H9 (cell line): ENCODE data around the gene ONECUT3. TPM values are rescaled to one million over a fixed set of nuclear protein-coding genes. Genes with fewer than 3 reads are reported as not detected.

Experiments
- DNase-seq: peaks from one replicate; pipeline ENCODE4 v3.0.0-alpha.2; 2017
- H2AFZ ChIP-seq: one replicate; pipeline ENCODE4 v1.6.1; 2013; ENCODE audit warnings: mild to moderate bottlenecking, low read length, control low read depth, moderate library complexity
- H2AK5ac ChIP-seq: 2 replicates; pipeline ENCODE4 v1.6.1; 2013; ENCODE audit warnings: low read length, control low read depth, mixed read lengths; ENCODE audit not compliant: insufficient read length
- H2BK120ac ChIP-seq: one replicate; pipeline ENCODE4 v1.6.1; 2013; ENCODE audit warnings: low read depth, mild to moderate bottlenecking, low read length, control low read depth, inconsistent platforms; ENCODE audit not compliant: poor library complexity, severe bottlenecking
- H2BK12ac ChIP-seq: 2 replicates; pipeline ENCODE4 v1.6.1; 2013; ENCODE audit warnings: low read length, control low read depth, mixed read lengths, low read depth; ENCODE audit not compliant: insufficient read length
- H2BK15ac ChIP-seq: 2 replicates; pipeline ENCODE4 v1.6.1; 2013; ENCODE audit warnings: low read depth, low read length, control low read depth
- H2BK20ac ChIP-seq: one replicate; pipeline ENCODE4 v1.6.1; 2013; ENCODE audit warnings: low read depth, mild to moderate bottlenecking, low read length, control low read depth, inconsistent platforms; ENCODE audit not compliant: poor library complexity, severe bottlenecking
- H2BK5ac ChIP-seq: 2 replicates; pipeline ENCODE4 v1.6.1; 2013; ENCODE audit warnings: low read length, control low read depth, mixed read lengths; ENCODE audit not compliant: insufficient read length
- H3K14ac ChIP-seq: 2 replicates; pipeline ENCODE4 v1.6.1; 2013; ENCODE audit warnings: low read length, control low read depth; ENCODE audit not compliant: insufficient read depth
- H3K18ac ChIP-seq: 2 replicates; pipeline ENCODE4 v1.6.1; 2013; ENCODE audit warnings: low read depth, mild to moderate bottlenecking, mixed read lengths, low read length, control low read depth; ENCODE audit not compliant: insufficient read length
- H3K23ac ChIP-seq: 2 replicates; pipeline ENCODE4 v1.6.1; 2013; ENCODE audit warnings: low read length, control low read depth, mixed read lengths, low read depth; ENCODE audit not compliant: insufficient read length
- H3K23me2 ChIP-seq: 2 replicates; pipeline ENCODE4 v1.6.1; 2013; ENCODE audit warnings: low read depth, mild to moderate bottlenecking, mixed read lengths, low read length, control low read depth; ENCODE audit not compliant: insufficient read length, poor library complexity, severe bottlenecking
- H3K27ac ChIP-seq: 2 replicates; pipeline ENCODE4 v1.5.1; 2013; ENCODE audit warnings: low read length, control low read depth, mixed read lengths, low read depth; ENCODE audit not compliant: insufficient read length
- H3K27me3 ChIP-seq: 2 replicates; pipeline ENCODE4 v1.6.1; 2013; ENCODE audit warnings: low read length, control low read depth, inconsistent platforms; ENCODE audit not compliant: insufficient read depth
- H3K4ac ChIP-seq: 2 replicates; pipeline ENCODE4 v1.6.1; 2013; ENCODE audit warnings: low read depth, mild to moderate bottlenecking, control low read depth, inconsistent platforms, low read length, moderate library complexity
- H3K4me1 ChIP-seq: 2 replicates; pipeline ENCODE4 v1.6.1; 2013; ENCODE audit warnings: low read length, control low read depth, inconsistent platforms; ENCODE audit not compliant: insufficient read depth
- H3K4me2 ChIP-seq: 2 replicates; pipeline ENCODE4 v1.6.1; 2013; ENCODE audit warnings: low read length, control low read depth, mixed read lengths; ENCODE audit not compliant: insufficient read length, insufficient read depth
- H3K56ac ChIP-seq: 2 replicates; pipeline ENCODE4 v1.6.1; 2013; ENCODE audit warnings: low read depth, mild to moderate bottlenecking, mixed read lengths, low read length, control low read depth; ENCODE audit not compliant: insufficient read length
- H3K79me1 ChIP-seq: 2 replicates; pipeline ENCODE4 v1.6.1; 2013; ENCODE audit warnings: low read depth, mild to moderate bottlenecking, moderate library complexity, low read length, control low read depth, inconsistent platforms; ENCODE audit not compliant: insufficient read depth, poor library complexity, severe bottlenecking
- H3K79me2 ChIP-seq: 2 replicates; pipeline ENCODE4 v1.6.1; 2013; ENCODE audit warnings: low read length, control low read depth, inconsistent platforms; ENCODE audit not compliant: insufficient read depth
- H3K9ac ChIP-seq: 2 replicates; pipeline ENCODE4 v1.6.1; 2013; ENCODE audit warnings: low read length, control low read depth, mixed read lengths; ENCODE audit not compliant: insufficient read length; ENCODE audit errors: extremely low read depth
- H3K9me3 ChIP-seq: one replicate; pipeline ENCODE4 v1.6.1; 2013; ENCODE audit warnings: low read depth, low read length, inconsistent platforms; ENCODE audit not compliant: control insufficient read depth
- H3T11ph ChIP-seq: one replicate; pipeline ENCODE4 v1.6.1; 2013; ENCODE audit warnings: mild to moderate bottlenecking, low read length, control low read depth, inconsistent platforms
- H4K20me1 ChIP-seq: one replicate; pipeline ENCODE4 v1.6.1; 2013; ENCODE audit not compliant: control insufficient read depth, insufficient read length, insufficient read depth
- H4K5ac ChIP-seq: 2 replicates; pipeline ENCODE4 v1.6.1; 2013; ENCODE audit warnings: low read depth, mild to moderate bottlenecking, mixed read lengths, low read length, control low read depth; ENCODE audit not compliant: insufficient read length
- H4K8ac ChIP-seq: replicated peaks from 2 replicates; pipeline ENCODE4 v1.6.1; 2013; ENCODE audit warnings: low read length, control low read depth, mixed read lengths, low read depth; ENCODE audit not compliant: insufficient read length
- H4K91ac ChIP-seq: 2 replicates; pipeline ENCODE4 v1.6.1; 2013; ENCODE audit warnings: low read depth, mild to moderate bottlenecking, moderate library complexity, mixed read lengths, low read length, control low read depth; ENCODE audit not compliant: insufficient read length
- H3K27ac Mint-ChIP-seq, 3 experiments: 2 replicates in 2 of 3; 3 replicates in 1 of 3; pipeline ENCODE4 v1.8.0; 2020 to 2021; ENCODE audit warnings: mixed read lengths in 3 of 3, mild to moderate bottlenecking in 1 of 3, moderate library complexity in 1 of 3
- H3K27me3 Mint-ChIP-seq: 2 replicates; pipeline ENCODE4 v1.8.0; 2021; ENCODE audit warnings: low read depth, mild to moderate bottlenecking, moderate library complexity, mixed read lengths
- H3K36me3 Mint-ChIP-seq, 3 experiments: 2 replicates in 2 of 3; 3 replicates in 1 of 3; pipeline ENCODE4 v1.8.0; 2020 to 2021; ENCODE audit warnings: low read depth in 3 of 3, mixed read lengths in 3 of 3; ENCODE audit not compliant: insufficient read depth in 1 of 3
- H3K4me1 Mint-ChIP-seq, 2 experiments: 2 replicates each; pipeline ENCODE4 v1.8.0; 2020; ENCODE audit warnings: mixed read lengths in 2 of 2
- H3K4me3 Mint-ChIP-seq, 2 experiments: 2 replicates in 1 of 2; 3 replicates in 1 of 2; pipeline ENCODE4 v1.8.0; 2020 to 2021; ENCODE audit warnings: mild to moderate bottlenecking in 2 of 2, mixed read lengths in 2 of 2, moderate library complexity in 1 of 2
- H3K9me3 Mint-ChIP-seq, 2 experiments: 2 replicates in 1 of 2; 3 replicates in 1 of 2; pipeline ENCODE4 v1.8.0; 2020; ENCODE audit warnings: mild to moderate bottlenecking in 2 of 2, mixed read lengths in 2 of 2, moderate library complexity in 1 of 2
- CTCF ChIP-seq: fragments of 200-600 bp; sonication (generic); conservative IDR thresholded peaks from 3 replicates; pipeline ENCODE4 v1.8.0; 2021; ENCODE audit warnings: antibody characterized with exemption, mild to moderate bottlenecking
- WGBS: extraction: QIAGEN DNeasy Blood & Tissue Kit; methylation state at CpG from one replicate; pipeline ENCODE4 v1.1.7; 2013; ENCODE audit warnings: missing lambda C conversion rate, low lambda C conversion rate, mixed read lengths; ENCODE audit not compliant: insufficient read length; ENCODE audit errors: extremely low coverage; 5-methylcytosine and 5-hydroxymethylcytosine counted together
- total RNA-seq: library from RNA; stranded (reverse); gene quantifications from 2 replicates; pipeline ENCODE4 v1.2.1, GENCODE V29; 2021

ONECUT3 gene
- total RNA-seq, 1 experiment from 2014 or later: 0.04 TPM

DNA sequence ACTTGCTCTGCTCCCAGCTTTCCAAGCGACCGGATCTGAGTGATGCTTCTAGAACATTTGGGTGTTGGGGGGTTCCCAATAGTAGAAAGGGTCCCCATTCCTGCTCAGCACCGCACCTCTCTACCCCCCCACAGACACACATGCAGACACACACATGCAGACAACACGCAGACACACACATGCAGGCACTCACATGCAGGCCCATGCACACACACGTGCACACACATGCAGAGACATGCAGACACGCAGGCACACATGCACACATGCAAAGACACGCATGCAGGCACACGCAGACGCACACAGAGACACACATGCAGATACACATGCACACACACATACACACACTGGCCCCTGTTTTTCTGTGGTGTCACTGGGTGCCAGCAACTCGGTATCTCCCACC is 23.8 kb downstream of the ONECUT3 start:
- no peak overlapping the region for H2BK5ac ChIP-seq
- no peak overlapping the region for H3K27ac ChIP-seq
- H2AFZ ChIP-seq: no peak overlapping the region
- no peak overlapping the region for H3K4ac ChIP-seq
- WGBS: no CpG with 5 or more reads among the region's 10 CpGs
- H3K4me1 ChIP-seq: no peaks in the 10 kb centered on the region
- H3K79me1 ChIP-seq: no peaks in the 10 kb centered on the region
- H3K4me3 Mint-ChIP-seq: peak overlapping the region in 1 of 2 experiments; percentile 73; a peak in 2 of 5 replicates
- no peaks in the 10 kb centered on the region for H4K20me1 ChIP-seq
- H4K91ac ChIP-seq: no peak overlapping the region
- H3K27me3 Mint-ChIP-seq: peaks cover 99% of the 10 kb centered on the region
- DNase-seq: peak; percentile 27
- no peak overlapping the region for H2AK5ac ChIP-seq
- H4K8ac ChIP-seq: no peak overlapping the region
- H3K27ac Mint-ChIP-seq: peak overlapping the region in 1 of 3 experiments; percentile 90; a peak in 1 of 7 replicates
- no peak overlapping the region for H3T11ph ChIP-seq
- H2BK15ac ChIP-seq: no peak overlapping the region
- H3K14ac ChIP-seq: no peak overlapping the region
- H2BK120ac ChIP-seq: no peak overlapping the region
- TF ChIP-seq CTCF: no peak
- no peak overlapping the region for H2BK12ac ChIP-seq
- H3K56ac ChIP-seq: no peak overlapping the region
- H3K9me3 ChIP-seq: no peaks in the 10 kb centered on the region
- peaks cover 50% of the 10 kb centered on the region for H3K27me3 ChIP-seq
- no peaks in the 10 kb centered on the region for H3K23me2 ChIP-seq
- no peak overlapping the region for H3K18ac ChIP-seq
- no peak overlapping the region for H3K9ac ChIP-seq
- peak overlapping the region; percentile 28 for H3K4me2 ChIP-seq
- no peaks in the 10 kb centered on the region for H3K79me2 ChIP-seq
- H3K4me1 Mint-ChIP-seq: peaks cover 13 to 22% of the 10 kb centered on the region in 2 experiments
- no peak overlapping the region for H3K23ac ChIP-seq
- peaks cover 0 to 4% (median 0%) of the 10 kb centered on the region in 3 experiments; a peak in 3 of 7 replicates for H3K36me3 Mint-ChIP-seq
- no peak overlapping the region for H4K5ac ChIP-seq
- no peak overlapping the region for H2BK20ac ChIP-seq
- H3K9me3 Mint-ChIP-seq: peaks cover 21 to 36% of the 10 kb centered on the region in 2 experiments
